Measurements from ENCODE around the gene RAB24. TPM values are rescaled to one million over a fixed set of nuclear protein-coding genes. Genes with fewer than 3 reads are reported as not detected.

Gene RAB24
- total and polyA plus RNA-seq, 4 donors: 8.5 to 19.0 (median 12.0) TPM

GRCh38 chr5:177339107-177339638 is 35.7 kb upstream of the RAB24 start (continued):
- TF ChIP-seq HNF4A (conservative IDR thresholded peaks at IDR 0.05) (no peak), EGR1 (IDR thresholded peaks at IDR 0.05; ENCODE audit: low read depth in 2 of 2) (no peak)

GRCh38 chr5:177338251-177339106 is 35.0 kb upstream of the RAB24 start:
- H3K27ac ChIP-seq (ENCODE audit: low read depth in 1 of 2, low read length in 2 of 2): no peak overlapping the region
- peaks cover 0 to 8% (median 0%) of the 10 kb centered on the region in 4 donors for H3K4me1 ChIP-seq (ENCODE audit: control insufficient read depth in 4 of 4, insufficient read depth in 4 of 4, low read length in 3 of 4)
- no peak for DNase-seq (ENCODE audit: low spot score)
- no peak overlapping the region for H3K4me3 ChIP-seq (ENCODE audit: low read depth in 1 of 3, low read length in 3 of 3)
- peaks cover 29 to 56% (median 39%) of the 10 kb centered on the region in 4 donors for H3K36me3 ChIP-seq (ENCODE audit: control insufficient read depth in 4 of 4, insufficient read depth in 3 of 4, low read depth in 1 of 4, low read length in 3 of 4)
- TF ChIP-seq HNF4A (conservative IDR thresholded peaks at IDR 0.05) (no peak), GABPA (IDR thresholded peaks at IDR 0.05 in 1 of 2, conservative IDR thresholded peaks at IDR 0.05 in 1 of 2) (no peak), RXRA (IDR thresholded peaks at IDR 0.05) (no peak), TAF1 (conservative IDR thresholded peaks at IDR 0.05) (no peak), NR2F2 (IDR thresholded peaks at IDR 0.05) (no peak), FOXA2 (IDR thresholded peaks at IDR 0.05) (no peak), SP1 (IDR thresholded peaks at IDR 0.05) (no peak), HNF4G (IDR thresholded peaks at IDR 0.05) (no peak), MAX (IDR thresholded peaks at IDR 0.05) (no peak), CTCF (IDR thresholded peaks at IDR 0.05; ENCODE audit: low read depth, low read length, missing input control) (no peak)
- H3K9ac ChIP-seq (ENCODE audit: low read depth in 1 of 2, low read length in 2 of 2): no peak overlapping the region
- 92% methylated on average over 22 of the region's 22 CpGs for WGBS
- no peaks in the 10 kb centered on the region for H3K9me3 ChIP-seq (ENCODE audit: control insufficient read depth in 4 of 4, low read length in 3 of 4)
- no peaks in the 10 kb centered on the region for H3K27me3 ChIP-seq (ENCODE audit: control insufficient read depth in 4 of 4, insufficient read depth in 4 of 4, low read length in 3 of 4)

- Histone ChIP-seq H3K9ac (ENCODE audit: low read depth in 1 of 2, low read length in 2 of 2) (no peak overlapping the region), H3K27me3 (ENCODE audit: control insufficient read depth in 4 of 4, insufficient read depth in 4 of 4, low read length in 3 of 4) (no peaks in the 10 kb centered on the region), H3K36me3 (ENCODE audit: control insufficient read depth in 4 of 4, insufficient read depth in 3 of 4, low read depth in 1 of 4, low read length in 3 of 4) (peaks cover 30 to 71% (median 43%) of the 10 kb centered on the region in 4 donors), H3K4me3 (ENCODE audit: low read depth in 1 of 3, low read length in 3 of 3) (no peak overlapping the region), H3K4me1 (ENCODE audit: control insufficient read depth in 4 of 4, insufficient read depth in 4 of 4, low read length in 3 of 4) (peaks cover 0 to 8% (median 0%) of the 10 kb centered on the region in 4 donors), H3K9me3 (ENCODE audit: control insufficient read depth in 4 of 4, low read length in 3 of 4) (no peaks in the 10 kb centered on the region), H3K27ac (ENCODE audit: low read depth in 1 of 2, low read length in 2 of 2) (no peak overlapping the region)
- 94% methylated on average over 36 of the region's 36 CpGs for WGBS
- DNase-seq (ENCODE audit: low spot score): no peak
- TF ChIP-seq FOXA2 (IDR thresholded peaks at IDR 0.05) (no peak), SP1 (IDR thresholded peaks at IDR 0.05) (no peak), ATF3 (IDR thresholded peaks at IDR 0.05) (no peak), HNF4G (IDR thresholded peaks at IDR 0.05) (no peak), FOXA1 (IDR thresholded peaks at IDR 0.05) (no peak), HNF4A (conservative IDR thresholded peaks at IDR 0.05) (no peak), CTCF (IDR thresholded peaks at IDR 0.05; ENCODE audit: low read depth, low read length, missing input control) (no peak), EGR1 (IDR thresholded peaks at IDR 0.05; ENCODE audit: low read depth in 2 of 2) (no peak), MAX (IDR thresholded peaks at IDR 0.05) (no peak), RXRA (IDR thresholded peaks at IDR 0.05) (no peak), GABPA (IDR thresholded peaks at IDR 0.05 in 1 of 2, conservative IDR thresholded peaks at IDR 0.05 in 1 of 2) (no peak), JUND (IDR thresholded peaks at IDR 0.05) (no peak), ZBTB33 (IDR thresholded peaks at IDR 0.05) (no peak), RAD21 (IDR thresholded peaks at IDR 0.05) (no peak)
These were observed 33.3 kb upstream of the RAB24 start for GRCh38 chr5:177336603-177337494.
